Neural progenitor cell (in vitro differentiated cells): ENCODE measurements around the gene CACNG5. TPM values are rescaled to one million over a fixed set of nuclear protein-coding genes. Genes with fewer than 3 reads are reported as not detected.

ENCODE experiments used
- DNase-seq: peaks from one replicate; pipeline ENCODE4 v3.0.0-alpha.2; 2016; ENCODE audit warnings: low spot score
- H2AFZ ChIP-seq: fragments of 200-600 bp; sonication (generic); replicated peaks from 2 replicates; pipeline ENCODE4 v1.6.1; 2016; ENCODE audit warnings: antibody characterized with exemption
- H3F3A ChIP-seq: fragments of 200-600 bp; sonication (generic); 2 replicates; pipeline ENCODE4 v1.6.1; 2016; ENCODE audit warnings: antibody characterized with exemption, low read depth
- H3K27ac ChIP-seq: fragments of 200-600 bp; sonication (generic); 2 replicates; pipeline ENCODE4 v1.5.1; 2016; ENCODE audit warnings: mild to moderate bottlenecking
- H3K27me3 ChIP-seq: fragments of 200-600 bp; sonication (generic); 2 replicates; pipeline ENCODE4 v1.6.1; 2016; ENCODE audit warnings: mild to moderate bottlenecking, moderate library complexity
- H3K36me3 ChIP-seq: fragments of 200-600 bp; sonication (generic); 2 replicates; pipeline ENCODE4 v1.5.1; 2016
- H3K4me1 ChIP-seq: fragments of 200-600 bp; sonication (generic); 2 replicates; pipeline ENCODE4 v1.6.1; 2016; ENCODE audit warnings: mixed run types
- H3K4me2 ChIP-seq: fragments of 200-600 bp; sonication (generic); 2 replicates; pipeline ENCODE4 v1.6.1; 2016
- H3K4me3 ChIP-seq: fragments of 200-600 bp; sonication (generic); 2 replicates; pipeline ENCODE4 v1.5.1; 2016
- H3K79me2 ChIP-seq: fragments of 200-600 bp; sonication (generic); 2 replicates; pipeline ENCODE4 v1.6.1; 2016; ENCODE audit warnings: low read depth
- H3K9ac ChIP-seq: fragments of 200-600 bp; sonication (generic); 2 replicates; pipeline ENCODE4 v1.6.1; 2016
- H3K9me3 ChIP-seq: fragments of 200-600 bp; sonication (generic); 2 replicates; pipeline ENCODE4 v1.5.1; 2016; ENCODE audit warnings: low read depth
- H4K20me1 ChIP-seq: fragments of 200-600 bp; sonication (generic); 2 replicates; pipeline ENCODE4 v1.6.1; 2016; ENCODE audit warnings: low read depth
- H3K27ac Mint-ChIP-seq: 3 replicates; pipeline ENCODE4 v1.8.0; 2021; ENCODE audit warnings: mixed read lengths
- H3K27me3 Mint-ChIP-seq: 2 replicates; pipeline ENCODE4 v1.8.0; 2022; ENCODE audit warnings: low read depth, mild to moderate bottlenecking, inconsistent platforms, moderate library complexity, mixed read lengths; ENCODE audit not compliant: insufficient read depth
- H3K36me3 Mint-ChIP-seq: 3 replicates; pipeline ENCODE4 v1.8.0; 2021; ENCODE audit warnings: mixed read lengths
- H3K4me1 Mint-ChIP-seq: 3 replicates; pipeline ENCODE4 v1.8.0; 2021; ENCODE audit warnings: mixed read lengths
- H3K4me3 Mint-ChIP-seq: 3 replicates; pipeline ENCODE4 v1.8.0; 2021; ENCODE audit warnings: mild to moderate bottlenecking, moderate library complexity, mixed read lengths
- H3K9me3 Mint-ChIP-seq: 3 replicates; pipeline ENCODE4 v1.8.0; 2020; ENCODE audit warnings: mixed read lengths
- CTCF ChIP-seq: fragments of 200-600 bp; sonication (generic); IDR thresholded peaks from 2 replicates; pipeline ENCODE4 v1.5.1; 2017; ENCODE audit warnings: antibody characterized with exemption, mild to moderate bottlenecking
- EZH2 ChIP-seq: fragments of 200-600 bp; sonication (generic); IDR thresholded peaks from 2 replicates; pipeline ENCODE4 v1.6.1; 2017; ENCODE audit warnings: antibody characterized with exemption, mild to moderate bottlenecking, moderate library complexity
- EZH2phosphoT487 ChIP-seq: fragments of 200-600 bp; sonication (generic); IDR thresholded peaks from 2 replicates; pipeline ENCODE4 v1.6.1; 2017; ENCODE audit warnings: antibody characterized with exemption
- total RNA-seq: library from RNA; depleted of rRNA; stranded (reverse); fragments of >200 nt; gene quantifications from 2 replicates; pipeline ENCODE4 v1.2.3, GENCODE V29; 2015; ENCODE audit warnings: low replicate concordance

CACNG5 gene
- total RNA-seq, 1 donor from 2014 or later, result not detected

- H3F3A ChIP-seq, result no peaks in the 10 kb centered on the region
- H2AFZ ChIP-seq, result no peak overlapping the region
- no peak overlapping the region for H3K9ac ChIP-seq
- H3K9me3 ChIP-seq, result no peaks in the 10 kb centered on the region
- H4K20me1 ChIP-seq, result peaks cover 15% of the 10 kb centered on the region
- H3K4me1 ChIP-seq, result peaks cover 3% of the 10 kb centered on the region
- TF ChIP-seq EZH2 (no peak), CTCF (no peak), EZH2phosphoT487 (no peak)
- no peak overlapping the region for H3K27ac ChIP-seq
- Mint-ChIP-seq H3K27me3 (peaks cover 37% of the 10 kb centered on the region), H3K4me3 (no peak overlapping the region), H3K4me1 (peaks cover 18% of the 10 kb centered on the region), H3K36me3 (no peaks in the 10 kb centered on the region), H3K9me3 (no peaks in the 10 kb centered on the region), H3K27ac (no peak overlapping the region)
- no peak overlapping the region for H3K4me3 ChIP-seq
- no peaks in the 10 kb centered on the region for H3K36me3 ChIP-seq
- H3K27me3 ChIP-seq, result peaks cover 47% of the 10 kb centered on the region
- no peaks in the 10 kb centered on the region for H3K79me2 ChIP-seq
- no peak overlapping the region for H3K4me2 ChIP-seq
- no peak for DNase-seq
Observed at GRCh38 chr17:66837226-66837625, 2.3 kb downstream of the CACNG5 start.

- Mint-ChIP-seq H3K36me3 (no peaks in the 10 kb centered on the region), H3K9me3 (no peaks in the 10 kb centered on the region), H3K4me3 (no peak overlapping the region), H3K27me3 (peaks cover 33% of the 10 kb centered on the region), H3K27ac (no peak overlapping the region), H3K4me1 (peaks cover 15% of the 10 kb centered on the region)
- Histone ChIP-seq H3K9me3 (no peaks in the 10 kb centered on the region), H4K20me1 (peaks cover 15% of the 10 kb centered on the region), H3K4me3 (no peak overlapping the region), H3K36me3 (no peaks in the 10 kb centered on the region), H3K27ac (no peak overlapping the region), H2AFZ (no peak overlapping the region), H3K4me1 (peaks cover 3% of the 10 kb centered on the region), H3K27me3 (peaks cover 47% of the 10 kb centered on the region), H3F3A (no peaks in the 10 kb centered on the region), H3K4me2 (no peak overlapping the region), H3K79me2 (no peaks in the 10 kb centered on the region), H3K9ac (no peak overlapping the region)
- TF ChIP-seq EZH2phosphoT487, result no peak
- no peak for TF ChIP-seq EZH2
- TF ChIP-seq CTCF, result no peak
- no peak for DNase-seq
Observed at GRCh38 chr17:66837885-66838665, 3.2 kb downstream of the CACNG5 start.

- Histone ChIP-seq H3F3A (no peaks in the 10 kb centered on the region), H3K9me3 (no peaks in the 10 kb centered on the region), H2AFZ (no peak overlapping the region), H3K36me3 (no peaks in the 10 kb centered on the region), H3K27me3 (peaks cover 31% of the 10 kb centered on the region), H3K79me2 (no peaks in the 10 kb centered on the region), H3K4me2 (no peak overlapping the region), H3K9ac (no peak overlapping the region), H3K4me3 (no peak overlapping the region), H3K4me1 (peaks cover 3% of the 10 kb centered on the region), H4K20me1 (peaks cover 15% of the 10 kb centered on the region), H3K27ac (no peak overlapping the region)
- peaks cover 7% of the 10 kb centered on the region for H3K4me1 Mint-ChIP-seq
- TF ChIP-seq CTCF (no peak), EZH2 (no peak), EZH2phosphoT487 (no peak)
- H3K9me3 Mint-ChIP-seq, result no peaks in the 10 kb centered on the region
- H3K27me3 Mint-ChIP-seq, result peaks cover 22% of the 10 kb centered on the region
- H3K4me3 Mint-ChIP-seq, result no peak overlapping the region
- H3K36me3 Mint-ChIP-seq, result no peaks in the 10 kb centered on the region
- no peak for DNase-seq
- H3K27ac Mint-ChIP-seq, result no peak overlapping the region
Observed at GRCh38 chr17:66839616-66840015, 4.7 kb downstream of the CACNG5 start.
